Skin epidermis (tissue), 12 donors: ENCODE measurements around the gene GSTM3.

Experiments
- H3K27ac ChIP-seq, 21 experiments: fragments of 200-600 bp; sonication (generic) in 11 of 21; one replicate each; pipeline ENCODE4 v1.5.0; 2020; ENCODE audit warnings: mild to moderate bottlenecking in 3 of 21, inconsistent platforms in 2 of 21, moderate library complexity in 2 of 21
- H3K4me3 ChIP-seq, 7 experiments: fragments of 200-600 bp; sonication (generic) in 2 of 7; one replicate each; pipeline ENCODE4 v1.5.0; 2020; ENCODE audit warnings: inconsistent platforms in 2 of 7, mild to moderate bottlenecking in 2 of 7, moderate library complexity in 1 of 7

GSTM3 gene

GRCh38 chr1:109739738-109740614, 862 bp downstream of the GSTM3 start:
- H3K4me3 ChIP-seq = peak overlapping the region; percentile 42 to 70 (median 52)

GRCh38 chr1:109733236-109733870, 7.5 kb downstream of the GSTM3 start:
- H3K4me3 ChIP-seq = no peak overlapping the region
- no peak overlapping the region for H3K27ac ChIP-seq

More at GRCh38 chr1:109739738-109740614, 862 bp downstream of the GSTM3 start:
- peak overlapping the region in 16 of 21 experiments; percentile 5 to 81 (median 58) for H3K27ac ChIP-seq

- Histone ChIP-seq H3K27ac (no peak overlapping the region), H3K4me3 (no peak overlapping the region)
Measured at GRCh38 chr1:109732390-109732881, 8.4 kb downstream of the GSTM3 start.

- no peak overlapping the region for H3K27ac ChIP-seq
- H3K4me3 ChIP-seq = no peak overlapping the region
Measured at GRCh38 chr1:109730666-109731065, 10.2 kb downstream of the GSTM3 start.

- Histone ChIP-seq H3K4me3 (no peak overlapping the region), H3K27ac (no peak overlapping the region)
Measured at GRCh38 chr1:109728870-109729269, 12.0 kb downstream of the GSTM3 start.

GRCh38 chr1:109726728-109727373, 14.0 kb downstream of the GSTM3 start:
- no peak overlapping the region for H3K27ac ChIP-seq
- no peak overlapping the region for H3K4me3 ChIP-seq

GRCh38 chr1:109726007-109726406, 14.8 kb downstream of the GSTM3 start:
- no peak overlapping the region for H3K4me3 ChIP-seq
- peak overlapping the region in 1 of 21 experiments; percentile 11 for H3K27ac ChIP-seq

GRCh38 chr1:109725510-109725909, 15.3 kb downstream of the GSTM3 start:
- Histone ChIP-seq H3K4me3 (no peak overlapping the region), H3K27ac (peak overlapping the region in 1 of 21 experiments; percentile 11)

- no peak overlapping the region for H3K27ac ChIP-seq
- no peak overlapping the region for H3K4me3 ChIP-seq
Measured at GRCh38 chr1:109724933-109725332, 15.9 kb downstream of the GSTM3 start.

- Histone ChIP-seq H3K27ac (no peak overlapping the region), H3K4me3 (no peak overlapping the region)
Measured at GRCh38 chr1:109722908-109723691, 17.7 kb downstream of the GSTM3 start.

- H3K27ac ChIP-seq = no peak overlapping the region
- H3K4me3 ChIP-seq = no peak overlapping the region
Measured at GRCh38 chr1:109721971-109722370, 18.9 kb downstream of the GSTM3 start.

- Histone ChIP-seq H3K27ac (no peak overlapping the region), H3K4me3 (no peak overlapping the region)
Measured at GRCh38 chr1:109721042-109721441, 19.8 kb downstream of the GSTM3 start.

GRCh38 chr1:109719337-109719837, 21.5 kb downstream of the GSTM3 start:
- Histone ChIP-seq H3K27ac (no peak overlapping the region), H3K4me3 (no peak overlapping the region)

GRCh38 chr1:109718495-109718894, 22.3 kb downstream of the GSTM3 start:
- Histone ChIP-seq H3K27ac (peak overlapping the region in 2 of 21 experiments; percentile 10 to 11), H3K4me3 (no peak overlapping the region)

- Histone ChIP-seq H3K27ac (peak overlapping the region in 2 of 21 experiments; percentile 57 to 61), H3K4me3 (no peak overlapping the region)
Measured at GRCh38 chr1:109717729-109718128, 23.1 kb downstream of the GSTM3 start.

- H3K4me3 ChIP-seq = no peak overlapping the region
- peak overlapping the region in 8 of 21 experiments; percentile 1 to 71 (median 58) for H3K27ac ChIP-seq
Measured at GRCh38 chr1:109716570-109717090, 24.2 kb downstream of the GSTM3 start.

- peak overlapping the region in 8 of 21 experiments; percentile 1 to 71 (median 58) for H3K27ac ChIP-seq
- H3K4me3 ChIP-seq = no peak overlapping the region
Measured at GRCh38 chr1:109716121-109716520, 24.7 kb downstream of the GSTM3 start.

GRCh38 chr1:109714661-109715372, 26.0 kb downstream of the GSTM3 start:
- Histone ChIP-seq H3K27ac (no peak overlapping the region), H3K4me3 (no peak overlapping the region)
